HFFc6 (cell line): ENCODE data around the gene NOTO. TPM values are rescaled to one million over a fixed set of nuclear protein-coding genes. Genes with fewer than 3 reads are reported as not detected.

Source experiments
- DNase-seq: peaks from one replicate; pipeline ENCODE4 v3.0.0-alpha.2; 2018
- H3K27ac Mint-ChIP-seq: 2 replicates; pipeline ENCODE4 v1.8.0; 2020; ENCODE audit warnings: mild to moderate bottlenecking, mixed read lengths
- H3K27me3 Mint-ChIP-seq: 2 replicates; pipeline ENCODE4 v1.8.0; 2021; ENCODE audit warnings: mild to moderate bottlenecking, moderate library complexity, mixed read lengths; ENCODE audit not compliant: insufficient read depth
- H3K36me3 Mint-ChIP-seq: 2 replicates; pipeline ENCODE4 v1.8.0; 2021; ENCODE audit warnings: low read depth, mixed read lengths
- H3K4me1 Mint-ChIP-seq: 2 replicates; pipeline ENCODE4 v1.8.0; 2020; ENCODE audit warnings: low read depth, mixed read lengths
- H3K4me3 Mint-ChIP-seq: 2 replicates; pipeline ENCODE4 v1.8.0; 2020; ENCODE audit warnings: mild to moderate bottlenecking, moderate library complexity, mixed read lengths
- H3K9me3 Mint-ChIP-seq: 2 replicates; pipeline ENCODE4 v1.8.0; 2020; ENCODE audit warnings: mild to moderate bottlenecking, mixed read lengths
- CTCF ChIP-seq: fragments of 200-600 bp; sonication (generic); IDR thresholded peaks from 2 replicates; pipeline ENCODE4 v1.5.0; 2021; ENCODE audit warnings: antibody characterized with exemption, mild to moderate bottlenecking
- total RNA-seq, 6 experiments: library from RNA; stranded (reverse); fragmentation: NEBNext Ultra II Directional; extraction: Animal tissue kit (Norgen Biotek cat#: 25700); gene quantifications; 2 replicates in 1 of 6; 3 replicates in 5 of 6; pipeline ENCODE4 v1.2.3, GENCODE V29; 2021

Gene NOTO
- total RNA-seq, 6 experiments from 2014 or later = not detected

DNA sequence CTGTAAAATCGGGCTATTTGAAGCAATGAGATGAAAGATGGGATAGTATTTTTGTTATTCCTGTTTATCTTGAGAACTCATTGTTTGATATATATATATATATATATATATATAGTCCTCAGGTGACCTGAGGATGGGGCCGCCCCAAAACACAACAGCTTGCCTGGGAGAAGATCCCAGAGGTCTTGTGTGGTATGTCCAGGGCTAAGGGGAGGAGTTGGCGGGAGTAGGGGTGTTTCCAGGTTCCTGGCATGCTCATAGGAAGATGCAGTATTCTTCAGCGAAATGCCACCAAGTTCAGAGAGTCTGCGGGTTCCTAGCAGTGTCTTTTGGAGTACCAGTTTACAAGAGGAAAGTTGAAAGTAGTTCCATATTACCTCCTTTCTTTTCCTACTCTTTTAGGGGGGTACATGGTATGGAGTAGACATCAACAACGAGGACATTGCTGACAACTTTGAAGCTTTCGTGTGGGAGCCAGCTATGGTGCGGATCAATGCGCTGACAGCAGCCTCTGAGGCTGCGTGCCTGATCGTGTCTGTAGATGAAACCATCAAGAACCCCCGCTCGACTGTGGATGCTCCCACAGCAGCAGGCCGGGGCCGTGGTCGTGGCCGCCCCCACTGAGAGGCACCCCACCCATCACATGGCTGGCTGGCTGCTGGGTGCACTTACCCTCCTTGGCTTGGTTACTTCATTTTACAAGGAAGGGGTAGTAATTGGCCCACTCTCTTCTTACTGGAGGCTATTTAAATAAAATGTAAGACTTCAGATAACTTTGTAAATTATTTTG, 50.1 kb downstream of the NOTO start:
- Mint-ChIP-seq H3K36me3 (peaks cover 33% of the 10 kb centered on the region), H3K4me1 (no peaks in the 10 kb centered on the region)
- DNase-seq = no peak

GRCh38 chr2:73253400-73253799, 51.0 kb downstream of the NOTO start:
- H3K4me1 Mint-ChIP-seq = no peaks in the 10 kb centered on the region
- no peaks in the 10 kb centered on the region; the same call in 1 of the 2 replicates for H3K27me3 Mint-ChIP-seq
- H3K36me3 Mint-ChIP-seq = peaks cover 26% of the 10 kb centered on the region
- TF ChIP-seq CTCF = no peak
- H3K27ac Mint-ChIP-seq = no peak overlapping the region
- H3K9me3 Mint-ChIP-seq = no peaks in the 10 kb centered on the region
- H3K4me3 Mint-ChIP-seq = no peak overlapping the region
- DNase-seq = no peak

More for the DNA sequence above, 50.1 kb downstream of the NOTO start:
- Mint-ChIP-seq H3K9me3 (no peaks in the 10 kb centered on the region), H3K4me3 (no peak overlapping the region), H3K27me3 (no peaks in the 10 kb centered on the region; the same call in 1 of the 2 replicates), H3K27ac (no peak overlapping the region)
- TF ChIP-seq CTCF = no peak

DNA sequence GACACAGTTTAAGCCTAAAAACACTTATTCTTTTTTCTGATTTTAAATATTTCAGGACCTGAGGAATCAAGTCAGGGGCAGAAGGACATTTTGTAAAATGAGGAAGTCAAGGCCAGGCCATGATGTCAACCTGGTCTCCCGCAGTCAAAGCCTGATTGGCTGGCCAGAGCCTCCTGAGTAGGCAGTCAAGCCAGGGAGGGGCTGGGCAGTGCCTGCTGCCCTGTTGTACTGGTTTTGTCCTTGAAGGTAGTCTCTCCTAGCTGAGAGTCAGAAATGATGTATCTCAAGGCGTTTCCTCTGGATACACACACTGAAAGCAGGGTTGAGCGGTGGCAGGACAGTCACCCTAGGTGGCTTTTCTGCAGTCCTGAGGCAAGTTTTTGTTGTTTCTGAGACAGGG, 51.5 kb downstream of the NOTO start:
- Mint-ChIP-seq H3K36me3 (peaks cover 22% of the 10 kb centered on the region), H3K27ac (no peak overlapping the region), H3K4me1 (no peaks in the 10 kb centered on the region), H3K27me3 (no peaks in the 10 kb centered on the region; the same call in 1 of the 2 replicates), H3K9me3 (no peaks in the 10 kb centered on the region), H3K4me3 (no peak overlapping the region)
- TF ChIP-seq CTCF = no peak
- DNase-seq = no peak

DNA sequence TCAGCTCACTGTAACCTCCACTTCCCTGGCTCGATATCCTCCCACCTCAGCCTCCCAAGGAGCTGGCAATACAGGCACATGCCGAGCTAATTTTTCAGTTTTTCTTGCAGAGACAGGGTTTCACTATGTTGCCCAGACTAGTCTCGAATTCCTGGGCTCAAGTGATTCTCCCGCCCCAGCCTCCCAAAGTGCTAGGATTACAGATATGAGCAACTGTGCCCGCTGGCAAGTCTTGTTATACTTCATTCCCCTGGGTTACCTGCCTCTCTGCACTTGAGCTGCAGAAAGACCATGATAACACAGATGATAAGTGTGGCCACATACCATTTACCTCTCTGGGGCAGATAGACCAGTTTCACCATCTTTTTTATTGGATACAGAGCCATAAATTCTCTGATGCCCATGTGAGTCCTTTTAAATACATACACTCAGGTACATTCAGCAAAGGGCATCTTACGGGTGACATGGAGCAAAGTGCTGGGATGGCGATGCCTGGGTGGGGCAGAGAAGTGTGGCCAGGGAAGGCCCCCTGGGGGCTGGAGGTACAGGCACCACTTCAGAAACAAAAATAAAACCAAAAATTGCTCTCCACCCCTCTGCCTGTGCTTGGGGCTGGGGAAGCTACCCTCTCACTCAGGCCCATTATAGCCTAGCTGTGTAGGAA, 52.1 kb downstream of the NOTO start:
- no peak for TF ChIP-seq CTCF
- Mint-ChIP-seq H3K36me3 (peaks cover 18% of the 10 kb centered on the region), H3K27me3 (peaks cover 5% of the 10 kb centered on the region), H3K27ac (no peak overlapping the region), H3K4me3 (no peak overlapping the region), H3K4me1 (no peaks in the 10 kb centered on the region), H3K9me3 (no peaks in the 10 kb centered on the region)
- no peak for DNase-seq

DNA sequence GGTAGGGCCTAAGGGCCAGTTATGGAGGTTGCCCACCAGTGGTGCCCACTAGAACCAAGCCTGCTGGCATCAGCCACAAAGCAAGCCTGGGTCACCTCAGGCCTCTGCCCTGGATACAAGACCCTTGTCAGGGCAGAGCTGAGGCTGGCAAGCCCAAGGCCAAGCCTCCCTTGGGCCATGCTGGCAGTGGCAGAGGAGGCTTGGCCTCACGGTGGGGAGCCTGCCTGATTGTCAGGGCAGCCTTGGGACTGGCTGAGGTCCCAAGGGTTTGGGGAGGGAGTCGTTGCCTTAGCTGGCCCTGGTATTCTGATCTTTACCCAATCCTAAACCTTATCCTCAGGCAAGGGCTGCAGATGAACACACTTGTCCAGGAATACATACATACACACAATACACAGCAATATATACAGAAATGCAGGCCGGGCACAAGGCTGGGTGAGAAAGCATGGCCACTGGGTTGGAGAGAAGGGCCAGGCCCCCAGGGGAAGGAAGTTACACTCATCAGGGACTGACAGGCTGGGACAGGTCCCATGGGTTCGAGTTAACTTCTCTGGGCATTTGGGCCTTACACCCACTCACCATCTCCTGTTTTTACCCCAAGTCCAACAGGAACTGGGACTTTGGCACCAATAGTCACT, 52.8 kb downstream of the NOTO start:
- peaks cover 6% of the 10 kb centered on the region for H3K27me3 Mint-ChIP-seq
- H3K27ac Mint-ChIP-seq = no peak overlapping the region
- no peak overlapping the region for H3K4me3 Mint-ChIP-seq
- H3K4me1 Mint-ChIP-seq = no peaks in the 10 kb centered on the region
- peaks cover 11% of the 10 kb centered on the region; the same call in 1 of the 2 replicates for H3K36me3 Mint-ChIP-seq
- H3K9me3 Mint-ChIP-seq = no peaks in the 10 kb centered on the region
- DNase-seq = no peak
- TF ChIP-seq CTCF = no peak
